Progenitor cell of endocrine pancreas (in vitro differentiated cells): Measurements from ENCODE around the gene GIMAP6. TPM values are rescaled to one million over a fixed set of nuclear protein-coding genes. Genes with fewer than 3 reads are reported as not detected.

Experiments used
- DNase-seq: peaks from one replicate; pipeline ENCODE4 v3.0.0; 2021; ENCODE audit warnings: low spot score; ENCODE audit not compliant: unreplicated experiment
- H3K27ac Mint-ChIP-seq: 2 replicates; pipeline ENCODE4 v1.8.0; 2021; ENCODE audit warnings: mild to moderate bottlenecking, moderate library complexity, mixed read lengths
- H3K27me3 Mint-ChIP-seq: 2 replicates; pipeline ENCODE4 v1.8.0; 2021; ENCODE audit warnings: mixed read lengths
- H3K36me3 Mint-ChIP-seq: 2 replicates; pipeline ENCODE4 v1.8.0; 2022; ENCODE audit warnings: mixed read lengths; ENCODE audit not compliant: insufficient read depth
- H3K4me1 Mint-ChIP-seq: 2 replicates; pipeline ENCODE4 v1.8.0; 2021; ENCODE audit warnings: low read depth, mixed read lengths
- H3K4me3 Mint-ChIP-seq: 2 replicates; pipeline ENCODE4 v1.8.0; 2021; ENCODE audit warnings: low read depth, mild to moderate bottlenecking, moderate library complexity, mixed read lengths
- H3K9me3 Mint-ChIP-seq: 2 replicates; pipeline ENCODE4 v1.8.0; 2021; ENCODE audit warnings: low read depth, mixed read lengths
- total RNA-seq: library from RNA; stranded (reverse); gene quantifications from 2 replicates; pipeline ENCODE4 v1.2.1, GENCODE V29; 2021
- TF ChIP-seq, protein P1 (sequence below): fragments of 200-600 bp; sonication (generic); IDR thresholded peaks from one replicate; pipeline ENCODE4 v1.5.0; 2021; ENCODE audit warnings: antibody characterized with exemption, mild to moderate bottlenecking; ENCODE audit not compliant: unreplicated experiment

Gene GIMAP6
- total RNA-seq, 1 donor from 2014 or later: not detected

DNA sequence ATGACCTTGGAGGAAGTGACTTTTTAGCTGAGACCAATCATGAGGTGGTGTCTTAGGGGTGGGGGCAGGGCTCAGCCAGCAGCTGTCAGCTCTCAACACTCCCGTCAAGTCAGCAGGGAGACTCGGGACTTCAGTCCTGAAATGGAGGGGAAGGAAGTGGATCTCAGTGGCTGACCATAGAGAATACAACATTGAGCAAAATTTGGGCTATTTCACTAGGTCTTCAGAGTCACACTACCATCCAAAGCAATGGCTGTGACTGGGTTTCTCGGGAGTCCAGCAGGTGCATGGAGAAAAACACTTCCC lies 16.8 kb upstream of the GIMAP6 start:
- TF ChIP-seq, protein P1, sequence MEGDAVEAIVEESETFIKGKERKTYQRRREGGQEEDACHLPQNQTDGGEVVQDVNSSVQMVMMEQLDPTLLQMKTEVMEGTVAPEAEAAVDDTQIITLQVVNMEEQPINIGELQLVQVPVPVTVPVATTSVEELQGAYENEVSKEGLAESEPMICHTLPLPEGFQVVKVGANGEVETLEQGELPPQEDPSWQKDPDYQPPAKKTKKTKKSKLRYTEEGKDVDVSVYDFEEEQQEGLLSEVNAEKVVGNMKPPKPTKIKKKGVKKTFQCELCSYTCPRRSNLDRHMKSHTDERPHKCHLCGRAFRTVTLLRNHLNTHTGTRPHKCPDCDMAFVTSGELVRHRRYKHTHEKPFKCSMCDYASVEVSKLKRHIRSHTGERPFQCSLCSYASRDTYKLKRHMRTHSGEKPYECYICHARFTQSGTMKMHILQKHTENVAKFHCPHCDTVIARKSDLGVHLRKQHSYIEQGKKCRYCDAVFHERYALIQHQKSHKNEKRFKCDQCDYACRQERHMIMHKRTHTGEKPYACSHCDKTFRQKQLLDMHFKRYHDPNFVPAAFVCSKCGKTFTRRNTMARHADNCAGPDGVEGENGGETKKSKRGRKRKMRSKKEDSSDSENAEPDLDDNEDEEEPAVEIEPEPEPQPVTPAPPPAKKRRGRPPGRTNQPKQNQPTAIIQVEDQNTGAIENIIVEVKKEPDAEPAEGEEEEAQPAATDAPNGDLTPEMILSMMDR: no peak
- Mint-ChIP-seq H3K27me3 (no peaks in the 10 kb centered on the region), H3K9me3 (peaks cover 12% of the 10 kb centered on the region), H3K4me3 (no peak overlapping the region), H3K36me3 (no peaks in the 10 kb centered on the region), H3K27ac (no peak overlapping the region), H3K4me1 (no peaks in the 10 kb centered on the region)
- DNase-seq: no peak

DNA sequence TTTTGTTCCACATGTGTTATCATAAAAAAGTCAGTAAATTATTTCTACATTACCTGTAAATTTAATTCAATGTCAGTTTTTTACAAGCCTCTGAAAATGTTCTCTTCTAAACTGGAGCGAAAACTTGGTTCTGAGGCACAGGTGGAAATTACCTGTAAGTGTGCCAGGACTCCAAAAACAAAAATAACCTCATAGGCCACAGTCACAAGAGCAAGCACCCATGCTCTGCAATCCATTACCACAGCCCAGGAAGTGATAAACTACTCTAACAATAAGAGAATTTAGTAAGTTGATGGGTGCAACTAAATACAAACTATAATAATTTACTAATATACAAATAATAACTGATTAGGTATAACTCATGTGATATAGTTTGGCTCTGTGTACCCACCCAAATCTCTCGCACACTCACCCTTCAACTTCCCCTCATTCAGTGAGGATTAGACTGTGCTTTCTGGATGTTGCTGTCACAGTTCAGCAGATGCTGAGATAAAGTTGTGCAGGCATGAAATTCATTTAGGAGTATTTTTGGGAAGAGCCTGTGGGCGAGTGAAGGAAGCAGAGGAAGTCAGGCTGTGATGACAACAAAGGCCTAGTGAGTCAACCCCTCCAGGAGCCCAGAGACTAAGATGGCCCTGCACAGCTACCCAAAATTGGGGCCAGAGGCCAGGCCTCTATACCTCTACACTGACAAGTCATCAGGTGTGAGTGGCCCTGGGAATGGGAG lies 16.3 kb upstream of the GIMAP6 start:
- H3K27ac Mint-ChIP-seq: no peak overlapping the region
- H3K4me3 Mint-ChIP-seq: no peak overlapping the region
- H3K27me3 Mint-ChIP-seq: no peaks in the 10 kb centered on the region
- no peaks in the 10 kb centered on the region for H3K4me1 Mint-ChIP-seq
- DNase-seq: no peak
- H3K36me3 Mint-ChIP-seq: no peaks in the 10 kb centered on the region
- TF ChIP-seq, protein P1: no peak
- H3K9me3 Mint-ChIP-seq: peaks cover 12% of the 10 kb centered on the region

DNA sequence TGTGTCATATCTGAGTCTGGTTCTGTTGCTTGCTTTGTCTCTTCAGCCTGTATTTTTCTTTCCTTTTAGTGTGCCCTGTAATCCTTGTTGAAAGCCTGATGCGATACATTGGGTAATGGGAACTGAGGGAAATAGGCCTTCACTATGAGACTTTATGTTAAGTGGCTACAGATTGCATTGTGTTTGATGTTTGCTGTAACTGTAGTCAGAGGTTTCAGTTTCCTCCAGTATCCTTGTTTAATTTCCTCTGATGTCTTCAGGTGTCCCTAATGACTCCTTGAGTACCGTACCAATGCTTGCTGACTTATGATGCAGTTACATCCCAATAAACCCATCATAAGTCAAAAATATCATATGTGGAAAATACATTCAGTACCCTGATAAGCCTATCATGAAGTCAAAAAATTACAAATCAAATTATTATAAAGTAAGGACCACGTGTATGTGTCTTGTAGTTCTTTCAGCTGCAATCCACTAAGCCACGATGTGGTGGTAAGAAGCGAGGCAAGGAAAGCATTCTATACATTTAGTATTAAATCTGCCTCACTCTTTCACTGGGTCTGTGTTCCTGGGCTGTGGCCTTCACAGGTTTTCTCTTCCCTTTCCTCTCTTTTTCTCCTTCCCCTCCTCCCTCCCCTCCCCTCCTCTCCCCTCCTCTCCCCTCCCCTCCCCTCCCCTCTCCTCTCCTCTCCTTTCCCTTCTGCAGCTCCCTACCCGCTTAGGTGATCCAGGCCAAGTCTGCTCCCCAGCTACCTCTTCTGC lies 13.3 kb upstream of the GIMAP6 start:
- Mint-ChIP-seq H3K9me3 (no peaks in the 10 kb centered on the region), H3K4me3 (no peak overlapping the region), H3K27ac (no peak overlapping the region), H3K27me3 (no peaks in the 10 kb centered on the region), H3K4me1 (no peaks in the 10 kb centered on the region), H3K36me3 (no peaks in the 10 kb centered on the region)
- TF ChIP-seq, protein P1: no peak
- no peak for DNase-seq

DNA sequence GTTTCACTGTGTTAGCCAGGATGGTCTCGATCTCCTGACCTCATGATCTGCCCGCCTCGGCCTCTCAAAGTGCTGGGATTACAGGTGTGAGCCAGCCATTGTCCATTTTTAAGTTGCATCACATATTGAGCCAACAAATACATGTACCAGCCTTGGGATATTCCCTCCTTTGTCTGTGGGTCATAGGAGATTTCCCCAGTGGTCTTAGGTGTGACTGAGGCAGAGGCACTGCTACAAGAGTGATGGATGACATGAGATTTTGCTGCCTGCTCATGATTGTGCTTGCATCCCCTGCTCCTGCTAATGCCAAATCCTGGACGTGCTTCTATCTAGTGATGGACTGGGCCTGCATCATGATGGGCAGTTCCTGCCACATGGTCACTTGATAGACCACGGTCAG lies 10.7 kb upstream of the GIMAP6 start:
- Mint-ChIP-seq H3K27me3 (no peaks in the 10 kb centered on the region), H3K36me3 (no peaks in the 10 kb centered on the region), H3K4me1 (no peaks in the 10 kb centered on the region), H3K27ac (no peak overlapping the region), H3K9me3 (peaks cover 11% of the 10 kb centered on the region), H3K4me3 (no peak overlapping the region)
- no peak for DNase-seq
- TF ChIP-seq, protein P1: no peak

DNA sequence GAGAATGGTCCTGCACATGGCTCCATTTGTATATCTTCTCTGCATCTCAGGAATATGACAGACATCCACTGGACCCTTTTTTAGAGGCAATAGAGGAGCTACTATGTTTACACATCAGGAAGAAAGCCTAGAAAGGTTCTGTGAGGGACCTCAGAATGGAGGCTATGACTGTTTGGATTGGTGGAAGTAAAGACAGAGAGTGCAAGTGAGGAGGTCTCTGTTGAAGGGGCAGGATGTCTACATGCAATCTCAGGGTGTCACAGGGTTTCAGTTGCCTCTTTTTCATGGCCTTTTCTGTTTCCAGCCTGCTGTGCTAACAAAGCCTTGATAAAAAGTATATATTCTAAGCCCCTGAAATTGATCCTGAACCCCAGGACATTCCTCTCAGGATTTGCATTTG lies 9.7 kb upstream of the GIMAP6 start:
- no peaks in the 10 kb centered on the region for H3K4me1 Mint-ChIP-seq
- no peak for DNase-seq
- TF ChIP-seq, protein P1: no peak
- H3K9me3 Mint-ChIP-seq: peaks cover 19% of the 10 kb centered on the region
- H3K4me3 Mint-ChIP-seq: no peak overlapping the region
- no peaks in the 10 kb centered on the region for H3K27me3 Mint-ChIP-seq
- H3K27ac Mint-ChIP-seq: no peak overlapping the region
- no peaks in the 10 kb centered on the region for H3K36me3 Mint-ChIP-seq
